ENCODE results near the gene ABCA9. TPM values are rescaled to one million over a fixed set of nuclear protein-coding genes. Genes with fewer than 3 reads are reported as not detected.

ABCA9 gene
- total and polyA plus RNA-seq, 2 of the 13 experiments (the other 11 are each of a cell fraction or from before 2014, with no cell fraction given), result 0.04 TPM; not detected in 1

DNA sequence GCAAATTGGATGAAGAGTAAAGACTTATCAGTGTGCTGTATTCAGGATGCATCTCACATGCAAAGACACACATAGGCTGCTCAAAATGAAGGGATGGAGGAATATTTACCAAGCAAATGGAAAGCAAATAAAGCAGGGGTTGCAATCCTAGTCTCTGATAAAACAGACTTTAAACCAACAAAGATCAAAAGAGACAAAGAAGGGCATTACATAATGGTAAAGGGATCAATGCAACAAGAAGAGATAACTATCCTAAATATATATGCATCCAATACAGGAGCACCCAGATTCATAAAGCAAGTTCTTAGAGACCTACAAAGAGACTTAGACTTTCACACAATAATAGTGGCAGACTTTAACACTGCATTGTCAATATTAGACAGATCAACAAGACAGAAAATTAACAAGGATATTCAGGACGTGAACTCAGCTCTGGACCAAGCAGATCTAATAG, 12.1 kb upstream of the ABCA9 start (continued):
- TF ChIP-seq, protein P1, sequence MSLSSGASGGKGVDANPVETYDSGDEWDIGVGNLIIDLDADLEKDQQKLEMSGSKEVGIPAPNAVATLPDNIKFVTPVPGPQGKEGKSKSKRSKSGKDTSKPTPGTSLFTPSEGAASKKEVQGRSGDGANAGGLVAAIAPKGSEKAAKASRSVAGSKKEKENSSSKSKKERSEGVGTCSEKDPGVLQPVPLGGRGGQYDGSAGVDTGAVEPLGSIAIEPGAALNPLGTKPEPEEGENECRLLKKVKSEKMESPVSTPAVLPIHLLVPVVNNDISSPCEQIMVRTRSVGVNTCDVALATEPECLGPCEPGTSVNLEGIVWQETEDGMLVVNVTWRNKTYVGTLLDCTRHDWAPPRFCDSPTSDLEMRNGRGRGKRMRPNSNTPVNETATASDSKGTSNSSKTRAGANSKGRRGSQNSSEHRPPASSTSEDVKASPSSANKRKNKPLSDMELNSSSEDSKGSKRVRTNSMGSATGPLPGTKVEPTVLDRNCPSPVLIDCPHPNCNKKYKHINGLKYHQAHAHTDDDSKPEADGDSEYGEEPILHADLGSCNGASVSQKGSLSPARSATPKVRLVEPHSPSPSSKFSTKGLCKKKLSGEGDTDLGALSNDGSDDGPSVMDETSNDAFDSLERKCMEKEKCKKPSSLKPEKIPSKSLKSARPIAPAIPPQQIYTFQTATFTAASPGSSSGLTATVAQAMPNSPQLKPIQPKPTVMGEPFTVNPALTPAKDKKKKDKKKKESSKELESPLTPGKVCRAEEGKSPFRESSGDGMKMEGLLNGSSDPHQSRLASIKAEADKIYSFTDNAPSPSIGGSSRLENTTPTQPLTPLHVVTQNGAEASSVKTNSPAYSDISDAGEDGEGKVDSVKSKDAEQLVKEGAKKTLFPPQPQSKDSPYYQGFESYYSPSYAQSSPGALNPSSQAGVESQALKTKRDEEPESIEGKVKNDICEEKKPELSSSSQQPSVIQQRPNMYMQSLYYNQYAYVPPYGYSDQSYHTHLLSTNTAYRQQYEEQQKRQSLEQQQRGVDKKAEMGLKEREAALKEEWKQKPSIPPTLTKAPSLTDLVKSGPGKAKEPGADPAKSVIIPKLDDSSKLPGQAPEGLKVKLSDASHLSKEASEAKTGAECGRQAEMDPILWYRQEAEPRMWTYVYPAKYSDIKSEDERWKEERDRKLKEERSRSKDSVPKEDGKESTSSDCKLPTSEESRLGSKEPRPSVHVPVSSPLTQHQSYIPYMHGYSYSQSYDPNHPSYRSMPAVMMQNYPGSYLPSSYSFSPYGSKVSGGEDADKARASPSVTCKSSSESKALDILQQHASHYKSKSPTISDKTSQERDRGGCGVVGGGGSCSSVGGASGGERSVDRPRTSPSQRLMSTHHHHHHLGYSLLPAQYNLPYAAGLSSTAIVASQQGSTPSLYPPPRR (CRISPR knock-in tag; IDR thresholded peaks at IDR 0.05; ENCODE audit: borderline replicate concordance), result peak; percentile 95
- TF ChIP-seq ZNF710 (CRISPR knock-in tag; IDR thresholded peaks at IDR 0.05; ENCODE audit: borderline replicate concordance), result peak; percentile 99
- peak; percentile 92 for TF ChIP-seq FOXA1 (IDR thresholded peaks at IDR 0.05)
- TF ChIP-seq FOXA1 (CRISPR knock-in tag; IDR thresholded peaks at IDR 0.05), result peak; percentile 91
- TF ChIP-seq FOXP1 (IDR thresholded peaks at IDR 0.05), result peak; percentile 76
- TF ChIP-seq FOXP1 (CRISPR knock-in tag; IDR thresholded peaks at IDR 0.05), result peak; percentile 92
- 0 out of 2 replicates have a peak, but pooled peaks have one; percentile 47 for TF ChIP-seq HOXA3 (CRISPR knock-in tag; IDR thresholded peaks at IDR 0.05)
- TF ChIP-seq HNF4A (CRISPR knock-in tag; IDR thresholded peaks at IDR 0.05), result peak; percentile 87
- TF ChIP-seq, protein P2, sequence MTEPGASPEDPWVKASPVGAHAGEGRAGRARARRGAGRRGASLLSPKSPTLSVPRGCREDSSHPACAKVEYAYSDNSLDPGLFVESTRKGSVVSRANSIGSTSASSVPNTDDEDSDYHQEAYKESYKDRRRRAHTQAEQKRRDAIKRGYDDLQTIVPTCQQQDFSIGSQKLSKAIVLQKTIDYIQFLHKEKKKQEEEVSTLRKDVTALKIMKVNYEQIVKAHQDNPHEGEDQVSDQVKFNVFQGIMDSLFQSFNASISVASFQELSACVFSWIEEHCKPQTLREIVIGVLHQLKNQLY (CRISPR knock-in tag; IDR thresholded peaks at IDR 0.05), result peak; percentile 58; the same call in 1 of the 2 replicates
- TF ChIP-seq ZBTB25 (CRISPR knock-in tag; IDR thresholded peaks at IDR 0.05), result peak; percentile 86
- peak; percentile 60; the same call in 1 of the 2 replicates for TF ChIP-seq DDIT3 (CRISPR knock-in tag; IDR thresholded peaks at IDR 0.05)
- peak; percentile 71 for TF ChIP-seq HNF1A (IDR thresholded peaks at IDR 0.05; ENCODE audit: low read depth)
- TF ChIP-seq HNF1A (CRISPR knock-in tag; IDR thresholded peaks at IDR 0.05; ENCODE audit: borderline replicate concordance), result peak; percentile 86; the same call in 1 of the 2 replicates
- peak; percentile 67 for TF ChIP-seq ZFP1 (CRISPR knock-in tag; IDR thresholded peaks at IDR 0.05)
